Measurements from ENCODE around the gene MAGI1. TPM values are rescaled to one million over a fixed set of nuclear protein-coding genes. Genes with fewer than 3 reads are reported as not detected.

MAGI1 gene
- total and polyA plus RNA-seq, 2 donors (not counting 1 experiment from before 2014, with no cell fraction given): 0.10 to 0.22 TPM

DNA sequence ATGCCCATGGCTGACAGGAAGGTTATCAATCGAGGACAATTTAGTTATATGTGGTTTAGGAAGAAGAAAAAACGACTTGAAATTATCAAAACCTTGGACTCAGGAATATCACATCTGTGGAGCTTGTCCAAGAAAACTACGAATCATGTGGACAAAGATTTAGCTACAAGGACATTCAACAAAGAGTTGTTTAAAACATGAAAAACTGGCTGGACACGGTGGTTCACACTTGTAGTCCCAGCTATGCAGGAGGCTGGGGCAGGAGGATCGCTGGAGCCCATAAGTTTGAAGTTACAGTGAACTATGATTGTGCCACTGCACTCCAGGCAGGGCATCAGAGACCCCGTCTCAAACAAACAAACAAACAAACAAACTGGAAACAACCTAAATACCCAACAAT is 142.4 kb downstream of the MAGI1 start:
- Histone ChIP-seq H4K20me1 (ENCODE audit: control insufficient read depth, insufficient read depth, low read length, poor library complexity, severe bottlenecking) (no peaks in the 10 kb centered on the region), H3K4me3 (ENCODE audit: control extremely low read depth in 1 of 5, extremely low read depth in 1 of 5, insufficient read depth in 1 of 5, low read depth in 2 of 5, low read length in 4 of 5) (no peak overlapping the region), H3K36me3 (replicated peaks in 1 of 2; ENCODE audit: control extremely low read depth in 1 of 2, control insufficient read depth in 1 of 2, extremely low read depth in 1 of 2, insufficient read depth in 2 of 2, low read length in 1 of 2) (no peaks in the 10 kb centered on the region), H3K4me1 (ENCODE audit: control insufficient read depth in 2 of 2, insufficient read depth in 2 of 2, low read length in 2 of 2) (no peaks in the 10 kb centered on the region), H3K27me3 (replicated peaks in 1 of 4; ENCODE audit: control extremely low read depth in 1 of 4, control insufficient read depth in 3 of 4, insufficient read depth in 4 of 4, low read length in 3 of 4) (peaks cover 0 to 2% (median 0%) of the 10 kb centered on the region in 4 experiments), H3K79me2 (ENCODE audit: control insufficient read depth, insufficient read depth, low read length) (no peaks in the 10 kb centered on the region), H3K9me3 (ENCODE audit: control extremely low read depth in 1 of 3, control insufficient read depth in 2 of 3, insufficient read depth in 1 of 3, low read length in 2 of 3) (no peaks in the 10 kb centered on the region), H3K27ac (ENCODE audit: low read length in 2 of 2) (no peak overlapping the region), H2AFZ (ENCODE audit: insufficient read depth, low read depth, low read length, poor library complexity, severe bottlenecking) (no peak overlapping the region), H3K9ac (ENCODE audit: low read length) (no peak overlapping the region), H3K4me2 (replicated peaks; ENCODE audit: low read depth, low read length, poor library complexity, severe bottlenecking) (no peak overlapping the region)
- WGBS (ENCODE audit: insufficient coverage): 72% methylated on average over 4 of the region's 6 CpGs
- H3K27me3 Mint-ChIP-seq: no peaks in the 10 kb centered on the region
- ChIA-PET CTCF (no interaction called here), POLR2A (no interaction called here)
- no peak overlapping the region for H3K27ac Mint-ChIP-seq
- no peaks in the 10 kb centered on the region for H3K9me3 Mint-ChIP-seq (ENCODE audit: insufficient read depth)
- TF ChIP-seq, protein P1, sequence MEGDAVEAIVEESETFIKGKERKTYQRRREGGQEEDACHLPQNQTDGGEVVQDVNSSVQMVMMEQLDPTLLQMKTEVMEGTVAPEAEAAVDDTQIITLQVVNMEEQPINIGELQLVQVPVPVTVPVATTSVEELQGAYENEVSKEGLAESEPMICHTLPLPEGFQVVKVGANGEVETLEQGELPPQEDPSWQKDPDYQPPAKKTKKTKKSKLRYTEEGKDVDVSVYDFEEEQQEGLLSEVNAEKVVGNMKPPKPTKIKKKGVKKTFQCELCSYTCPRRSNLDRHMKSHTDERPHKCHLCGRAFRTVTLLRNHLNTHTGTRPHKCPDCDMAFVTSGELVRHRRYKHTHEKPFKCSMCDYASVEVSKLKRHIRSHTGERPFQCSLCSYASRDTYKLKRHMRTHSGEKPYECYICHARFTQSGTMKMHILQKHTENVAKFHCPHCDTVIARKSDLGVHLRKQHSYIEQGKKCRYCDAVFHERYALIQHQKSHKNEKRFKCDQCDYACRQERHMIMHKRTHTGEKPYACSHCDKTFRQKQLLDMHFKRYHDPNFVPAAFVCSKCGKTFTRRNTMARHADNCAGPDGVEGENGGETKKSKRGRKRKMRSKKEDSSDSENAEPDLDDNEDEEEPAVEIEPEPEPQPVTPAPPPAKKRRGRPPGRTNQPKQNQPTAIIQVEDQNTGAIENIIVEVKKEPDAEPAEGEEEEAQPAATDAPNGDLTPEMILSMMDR (IDR thresholded peaks at IDR 0.05): no peak
- H3K4me1 Mint-ChIP-seq: no peaks in the 10 kb centered on the region
- no peak overlapping the region for H3K4me3 Mint-ChIP-seq
- no peak for DNase-seq
- intact Hi-C loops (cut with micrococcal nuclease): no loop called here
- ATAC-seq (ENCODE audit: low read depth): no peak

DNA sequence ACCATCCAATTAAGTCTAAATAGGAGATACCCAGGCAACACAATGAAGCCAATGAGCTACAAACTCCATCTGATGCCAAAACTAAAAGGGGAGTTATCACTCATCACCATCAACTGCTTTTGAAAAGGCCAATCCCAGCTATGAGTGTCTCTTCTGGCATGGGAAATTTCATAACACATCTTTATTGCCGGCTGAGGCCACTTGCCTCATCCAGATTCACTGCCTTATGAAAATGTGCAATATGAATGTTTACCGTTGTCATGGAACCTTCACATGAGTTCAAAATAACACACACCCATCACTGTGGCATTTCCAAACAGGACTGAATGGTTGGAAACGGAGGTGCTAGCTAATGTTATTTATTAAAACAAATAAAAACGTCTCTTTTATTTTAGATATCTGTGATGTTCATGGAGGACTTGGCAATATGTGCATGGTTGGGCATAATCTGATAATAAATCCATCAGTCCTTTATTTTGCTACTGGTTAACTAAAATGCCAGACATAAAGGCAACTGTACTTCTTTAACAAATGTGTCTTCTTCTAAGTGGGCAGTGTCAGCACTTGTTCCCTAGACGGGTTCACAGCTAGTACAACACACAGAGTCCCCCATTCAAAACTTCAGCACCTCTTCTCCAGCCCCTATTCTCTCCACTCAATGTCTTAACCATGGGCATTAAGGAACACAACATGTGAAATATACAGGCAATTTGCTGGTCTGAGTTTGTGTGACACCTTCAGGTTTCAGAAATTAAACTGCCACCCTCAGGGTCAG is 143.9 kb downstream of the MAGI1 start:
- Histone ChIP-seq H3K27ac (ENCODE audit: low read length in 2 of 2) (no peak overlapping the region), H3K9ac (ENCODE audit: low read length) (no peak overlapping the region), H3K4me2 (replicated peaks; ENCODE audit: low read depth, low read length, poor library complexity, severe bottlenecking) (no peak overlapping the region), H3K36me3 (replicated peaks in 1 of 2; ENCODE audit: control extremely low read depth in 1 of 2, control insufficient read depth in 1 of 2, extremely low read depth in 1 of 2, insufficient read depth in 2 of 2, low read length in 1 of 2) (no peaks in the 10 kb centered on the region), H3K4me1 (ENCODE audit: control insufficient read depth in 2 of 2, insufficient read depth in 2 of 2, low read length in 2 of 2) (no peaks in the 10 kb centered on the region), H4K20me1 (ENCODE audit: control insufficient read depth, insufficient read depth, low read length, poor library complexity, severe bottlenecking) (no peaks in the 10 kb centered on the region), H2AFZ (ENCODE audit: insufficient read depth, low read depth, low read length, poor library complexity, severe bottlenecking) (no peak overlapping the region), H3K79me2 (ENCODE audit: control insufficient read depth, insufficient read depth, low read length) (no peaks in the 10 kb centered on the region), H3K27me3 (replicated peaks in 1 of 4; ENCODE audit: control extremely low read depth in 1 of 4, control insufficient read depth in 3 of 4, insufficient read depth in 4 of 4, low read length in 3 of 4) (no peaks in the 10 kb centered on the region), H3K9me3 (ENCODE audit: control extremely low read depth in 1 of 3, control insufficient read depth in 2 of 3, insufficient read depth in 1 of 3, low read length in 2 of 3) (no peaks in the 10 kb centered on the region), H3K4me3 (ENCODE audit: control extremely low read depth in 1 of 5, extremely low read depth in 1 of 5, insufficient read depth in 1 of 5, low read depth in 2 of 5, low read length in 4 of 5) (no peak overlapping the region)
- CTCF ChIA-PET: no interaction called here
- Mint-ChIP-seq H3K27me3 (no peaks in the 10 kb centered on the region), H3K4me3 (no peak overlapping the region), H3K27ac (no peak overlapping the region), H3K9me3 (ENCODE audit: insufficient read depth) (no peaks in the 10 kb centered on the region), H3K4me1 (no peaks in the 10 kb centered on the region)
- intact Hi-C loops (cut with micrococcal nuclease): no loop called here
- no peak for ATAC-seq (ENCODE audit: low read depth)
- TF ChIP-seq, protein P1 (IDR thresholded peaks at IDR 0.05): no peak
- TF ChIP-seq EZH2 (IDR thresholded peaks at IDR 0.05; ENCODE audit: borderline replicate concordance, insufficient read depth, low read depth, low read length, poor library complexity, severe bottlenecking): no peak
- 89% methylated on average over 1 of the region's 5 CpGs for WGBS (ENCODE audit: insufficient coverage)
- POLR2A ChIA-PET: no interaction called here
- no peak for DNase-seq
